ENCODE measurements around the gene ZFP1.
"Not testable (repeated sequence)": the region's sequence is repeated elsewhere in the genome, so short reads cannot be mapped to it uniquely, and the experiment has no call there.

ZFP1 gene

GRCh38 chr16:75121949-75122568, 26.3 kb upstream of the ZFP1 start:
- Mint-ChIP-seq H3K4me3 (no peak overlapping the region), H3K9me3 (ENCODE audit: low read depth) (peaks cover 6% of the 10 kb centered on the region), H3K4me1 (ENCODE audit: low read depth) (no peaks in the 10 kb centered on the region), H3K36me3 (peaks cover 5% of the 10 kb centered on the region), H3K27ac (no peak overlapping the region), H3K27me3 (no peaks in the 10 kb centered on the region)

GRCh38 chr16:75122609-75123008, 25.7 kb upstream of the ZFP1 start:
- Mint-ChIP-seq H3K27ac (no peak overlapping the region), H3K4me3 (no peak overlapping the region), H3K36me3 (peaks cover 5% of the 10 kb centered on the region), H3K27me3 (no peaks in the 10 kb centered on the region), H3K9me3 (ENCODE audit: low read depth) (peaks cover 6% of the 10 kb centered on the region), H3K4me1 (ENCODE audit: low read depth) (no peaks in the 10 kb centered on the region)

- Mint-ChIP-seq H3K36me3 (no peaks in the 10 kb centered on the region), H3K27ac (no peak overlapping the region), H3K4me1 (ENCODE audit: low read depth) (peaks cover 9% of the 10 kb centered on the region), H3K27me3 (peaks cover 4% of the 10 kb centered on the region), H3K4me3 (no peak overlapping the region), H3K9me3 (ENCODE audit: low read depth) (no peaks in the 10 kb centered on the region)
Measured at GRCh38 chr16:75127713-75128415, 20.5 kb upstream of the ZFP1 start.

GRCh38 chr16:75129421-75130149, 18.7 kb upstream of the ZFP1 start:
- not testable (repeated sequence) for H3K27me3 Mint-ChIP-seq; H3K27ac Mint-ChIP-seq; H3K4me1 Mint-ChIP-seq (ENCODE audit: low read depth); H3K36me3 Mint-ChIP-seq; H3K9me3 Mint-ChIP-seq (ENCODE audit: low read depth); H3K4me3 Mint-ChIP-seq

- no peak overlapping the region for H3K4me3 Mint-ChIP-seq
- peaks cover 9% of the 10 kb centered on the region for H3K4me1 Mint-ChIP-seq (ENCODE audit: low read depth)
- H3K27me3 Mint-ChIP-seq: peaks cover 4% of the 10 kb centered on the region
- H3K36me3 Mint-ChIP-seq: no peaks in the 10 kb centered on the region
- no peaks in the 10 kb centered on the region for H3K9me3 Mint-ChIP-seq (ENCODE audit: low read depth)
- no peak overlapping the region for H3K27ac Mint-ChIP-seq
Measured at GRCh38 chr16:75130150-75130771, 18.1 kb upstream of the ZFP1 start.

GRCh38 chr16:75131081-75131480, 17.2 kb upstream of the ZFP1 start:
- H3K4me3 Mint-ChIP-seq: no peak overlapping the region
- no peaks in the 10 kb centered on the region for H3K36me3 Mint-ChIP-seq
- H3K27me3 Mint-ChIP-seq: peaks cover 4% of the 10 kb centered on the region
- no peak overlapping the region for H3K27ac Mint-ChIP-seq
- peaks cover 9% of the 10 kb centered on the region for H3K4me1 Mint-ChIP-seq (ENCODE audit: low read depth)
- no peaks in the 10 kb centered on the region for H3K9me3 Mint-ChIP-seq (ENCODE audit: low read depth)

GRCh38 chr16:75138233-75138632, 10.1 kb upstream of the ZFP1 start:
- no peaks in the 10 kb centered on the region for H3K9me3 Mint-ChIP-seq (ENCODE audit: low read depth)
- no peaks in the 10 kb centered on the region for H3K36me3 Mint-ChIP-seq
- H3K27ac Mint-ChIP-seq: no peak overlapping the region
- peaks cover 2% of the 10 kb centered on the region for H3K4me1 Mint-ChIP-seq (ENCODE audit: low read depth)
- H3K4me3 Mint-ChIP-seq: no peak overlapping the region
- peaks cover 1% of the 10 kb centered on the region for H3K27me3 Mint-ChIP-seq

- H3K4me3 Mint-ChIP-seq: no peak overlapping the region
- H3K27me3 Mint-ChIP-seq: peaks cover 1% of the 10 kb centered on the region
- H3K4me1 Mint-ChIP-seq (ENCODE audit: low read depth): peaks cover 2% of the 10 kb centered on the region
- H3K36me3 Mint-ChIP-seq: no peaks in the 10 kb centered on the region
- no peak overlapping the region for H3K27ac Mint-ChIP-seq
- no peaks in the 10 kb centered on the region for H3K9me3 Mint-ChIP-seq (ENCODE audit: low read depth)
Measured at GRCh38 chr16:75138636-75139035, 9.7 kb upstream of the ZFP1 start.

GRCh38 chr16:75139498-75139897, 8.8 kb upstream of the ZFP1 start:
- Mint-ChIP-seq H3K27me3 (peaks cover 1% of the 10 kb centered on the region), H3K4me1 (ENCODE audit: low read depth) (peaks cover 2% of the 10 kb centered on the region), H3K27ac (no peak overlapping the region), H3K4me3 (no peak overlapping the region), H3K36me3 (no peaks in the 10 kb centered on the region), H3K9me3 (ENCODE audit: low read depth) (no peaks in the 10 kb centered on the region)

GRCh38 chr16:75143941-75144340, 4.4 kb upstream of the ZFP1 start:
- H3K27me3 Mint-ChIP-seq: no peaks in the 10 kb centered on the region
- no peak overlapping the region for H3K4me3 Mint-ChIP-seq
- no peaks in the 10 kb centered on the region for H3K36me3 Mint-ChIP-seq
- H3K27ac Mint-ChIP-seq: no peak overlapping the region
- peaks cover 2% of the 10 kb centered on the region for H3K4me1 Mint-ChIP-seq (ENCODE audit: low read depth)
- H3K9me3 Mint-ChIP-seq (ENCODE audit: low read depth): no peaks in the 10 kb centered on the region

- Mint-ChIP-seq H3K9me3 (ENCODE audit: low read depth) (peaks cover 18% of the 10 kb centered on the region), H3K36me3 (peaks cover 22% of the 10 kb centered on the region), H3K27me3 (no peaks in the 10 kb centered on the region), H3K4me1 (ENCODE audit: low read depth) (peaks cover 25% of the 10 kb centered on the region), H3K4me3 (peak overlapping the region; percentile 73), H3K27ac (no peak overlapping the region)
Measured at GRCh38 chr16:75147968-75148310, 385 bp upstream of the ZFP1 start.

- H3K4me3 Mint-ChIP-seq: peak overlapping the region; percentile 44
- peaks cover 18% of the 10 kb centered on the region for H3K9me3 Mint-ChIP-seq (ENCODE audit: low read depth)
Measured at GRCh38 chr16:75151798-75152197, 3.5 kb downstream of the ZFP1 start.

GRCh38 chr16:75152635-75153034, 4.3 kb downstream of the ZFP1 start:
- H3K27me3 Mint-ChIP-seq: no peaks in the 10 kb centered on the region
- H3K9me3 Mint-ChIP-seq (ENCODE audit: low read depth): peaks cover 18% of the 10 kb centered on the region
- H3K36me3 Mint-ChIP-seq: peaks cover 30% of the 10 kb centered on the region
- peak overlapping the region; percentile 44 for H3K4me3 Mint-ChIP-seq
- peak overlapping the region; percentile 64 for H3K27ac Mint-ChIP-seq
- H3K4me1 Mint-ChIP-seq (ENCODE audit: low read depth): peaks cover 28% of the 10 kb centered on the region

More at GRCh38 chr16:75151798-75152197, 3.5 kb downstream of the ZFP1 start:
- Mint-ChIP-seq H3K36me3 (peaks cover 27% of the 10 kb centered on the region), H3K27ac (peak overlapping the region; percentile 64), H3K4me1 (ENCODE audit: low read depth) (peaks cover 28% of the 10 kb centered on the region), H3K27me3 (no peaks in the 10 kb centered on the region)

GRCh38 chr16:75160386-75160785, 12.1 kb downstream of the ZFP1 start:
- peaks cover 4% of the 10 kb centered on the region for H3K9me3 Mint-ChIP-seq (ENCODE audit: low read depth)
- peaks cover 30% of the 10 kb centered on the region for H3K36me3 Mint-ChIP-seq
- no peak overlapping the region for H3K4me3 Mint-ChIP-seq
- no peaks in the 10 kb centered on the region for H3K27me3 Mint-ChIP-seq
- H3K4me1 Mint-ChIP-seq (ENCODE audit: low read depth): peaks cover 2% of the 10 kb centered on the region
- no peak overlapping the region for H3K27ac Mint-ChIP-seq

GRCh38 chr16:75169899-75170405, 21.6 kb downstream of the ZFP1 start:
- Mint-ChIP-seq H3K27ac (no peak overlapping the region), H3K36me3 (peaks cover 70% of the 10 kb centered on the region), H3K9me3 (ENCODE audit: low read depth) (peaks cover 40% of the 10 kb centered on the region), H3K27me3 (no peaks in the 10 kb centered on the region), H3K4me3 (no peak overlapping the region), H3K4me1 (ENCODE audit: low read depth) (no peaks in the 10 kb centered on the region)

Measured in activated naive CD8-positive, alpha-beta T cell (primary cell).